Keratinocyte (primary cell): ENCODE results near the gene TYMS. TPM values are rescaled to one million over a fixed set of nuclear protein-coding genes. Genes with fewer than 3 reads are reported as not detected.

Experiments
- DNase-seq: peaks from one replicate; pipeline ENCODE4 v3.0.0-alpha.2; 2011; ENCODE audit warnings: low read depth, missing footprints, low spot score
- FAIRE-seq: peaks from 2 replicates; lab custom pipeline; 2011; peaks lifted over from hg19 to GRCh38; lab: Jason Lieb, UNC
- H2AFZ ChIP-seq: 2 replicates; pipeline ENCODE4 v1.6.0; 2012; ENCODE audit warnings: low read length, control low read depth, inconsistent platforms; ENCODE audit not compliant: control insufficient read depth
- H3K27ac ChIP-seq: 2 replicates; pipeline ENCODE4 v1.5.1; 2011; ENCODE audit warnings: low read length; ENCODE audit not compliant: control insufficient read depth, insufficient read depth
- H3K27me3 ChIP-seq: 3 replicates; pipeline ENCODE4 v1.6.0; 2011; ENCODE audit warnings: low read length; ENCODE audit not compliant: control insufficient read depth, insufficient read depth; ENCODE audit errors: extremely low read depth
- H3K36me3 ChIP-seq, 2 experiments: 2 replicates in 1 of 2; 3 replicates in 1 of 2; pipeline ENCODE4 v1.5.1; 2011; ENCODE audit warnings: low read length in 2 of 2, mild to moderate bottlenecking in 1 of 2; ENCODE audit not compliant: control insufficient read depth in 2 of 2, insufficient read depth in 2 of 2; ENCODE audit errors: extremely low read depth in 1 of 2
- H3K4me1 ChIP-seq: 3 replicates; pipeline ENCODE4 v1.5.1; 2011; ENCODE audit warnings: low read length; ENCODE audit not compliant: control insufficient read depth, insufficient read depth; ENCODE audit errors: extremely low read depth
- H3K4me2 ChIP-seq: 3 replicates; pipeline ENCODE4 v1.6.0; 2011; ENCODE audit warnings: low read depth, low read length; ENCODE audit not compliant: control insufficient read depth, insufficient read depth; ENCODE audit errors: extremely low read depth
- H3K4me3 ChIP-seq, 3 experiments: fragments of 200-600 bp in 1 of 3; sonication (generic) in 1 of 3; 2 replicates in 2 of 3; 3 replicates in 1 of 3; pipeline ENCODE4 v1.5.1; 2011 to 2016; ENCODE audit warnings: low read length in 3 of 3, mild to moderate bottlenecking in 3 of 3, control low read depth in 2 of 3, inconsistent platforms in 1 of 3, low read depth in 1 of 3, mixed read lengths in 1 of 3, mixed run types in 1 of 3, moderate library complexity in 1 of 3; ENCODE audit not compliant: control insufficient read depth in 2 of 3, insufficient read depth in 2 of 3; ENCODE audit errors: extremely low read depth in 1 of 3
- H3K79me2 ChIP-seq: 2 replicates; pipeline ENCODE4 v1.6.0; 2012; ENCODE audit warnings: low read length; ENCODE audit not compliant: control insufficient read depth, insufficient read depth
- H3K9ac ChIP-seq: 3 replicates; pipeline ENCODE4 v1.6.0; 2011; ENCODE audit warnings: low read length; ENCODE audit not compliant: control insufficient read depth, insufficient read depth; ENCODE audit errors: extremely low read depth
- H3K9me1 ChIP-seq: 3 replicates; pipeline ENCODE4 v1.6.0; 2011; ENCODE audit warnings: low read length; ENCODE audit not compliant: control insufficient read depth, insufficient read depth; ENCODE audit errors: extremely low read depth
- H3K9me3 ChIP-seq: 2 replicates; pipeline ENCODE4 v1.5.1; 2012; ENCODE audit warnings: low read depth, low read length; ENCODE audit not compliant: control insufficient read depth
- H4K20me1 ChIP-seq: 3 replicates; pipeline ENCODE4 v1.6.0; 2011; ENCODE audit warnings: low read length; ENCODE audit not compliant: control insufficient read depth, insufficient read depth; ENCODE audit errors: extremely low read depth
- CTCF ChIP-seq, 3 experiments: IDR thresholded peaks in 1 of 3; conservative IDR thresholded peaks in 1 of 3; optimal IDR thresholded peaks in 1 of 3; 2 replicates in 2 of 3; 3 replicates in 1 of 3; pipeline versions ENCODE3 to v1.5.1; 2011; ENCODE audit warnings: low read length in 3 of 3, mild to moderate bottlenecking in 3 of 3, moderate library complexity in 2 of 3, control low read depth in 1 of 3, inconsistent platforms in 1 of 3; ENCODE audit not compliant: insufficient read depth in 2 of 3; ENCODE audit errors: extremely low read depth in 1 of 3
- EZH2 ChIP-seq: IDR thresholded peaks from one replicate; pipeline ENCODE4 v1.6.1; 2012; ENCODE audit warnings: inconsistent platforms, mild to moderate bottlenecking, low read length, moderate library complexity
- dilution Hi-C: fragments of 300-500 bp; cut with MboI; formaldehyde crosslinking; loops from one replicate; pipeline ENCODE4 v1.7.0; 2020; ENCODE audit warnings: low sequenced_read_pairs; ENCODE audit not compliant: extremely low pct_ligation_motif_present
- polyA plus RNA-seq, 5 experiments: library from polyadenylated mRNA; depleted of rRNA in 3 of 5; stranded (reverse) in 3 of 5; stranded (forward) in 1 of 5; unstranded in 1 of 5; fragments of >200 nt; gene quantifications; 1 replicate in 1 of 5; 2 replicates in 3 of 5; 3 replicates in 1 of 5; pipeline versions ENCODE4 v1.2.1 to v1.2.3, GENCODE V29; 2011 to 2012; ENCODE audit warnings: missing spikeins in 2 of 5, low read depth in 1 of 5, low replicate concordance in 1 of 5

Gene TYMS
- polyA plus RNA-seq, 1 donor (not counting 4 experiments of a cell fraction or from before 2014, with no cell fraction given): 39.9 TPM

GRCh38 chr18:679516-679915 is 22.1 kb downstream of the TYMS start:
- H3K79me2 ChIP-seq: no peaks in the 10 kb centered on the region
- no peak for DNase-seq
- H3K9me3 ChIP-seq: no peaks in the 10 kb centered on the region
- no peaks in the 10 kb centered on the region for H3K9me1 ChIP-seq
- no peaks in the 10 kb centered on the region for H4K20me1 ChIP-seq
- H3K9ac ChIP-seq: no peak overlapping the region
- no peak overlapping the region for H3K27ac ChIP-seq
- H3K4me2 ChIP-seq: no peak overlapping the region
- TF ChIP-seq CTCF (optimal IDR thresholded peaks at IDR 0.05 in 1 of 3, IDR thresholded peaks at IDR 0.05 in 1 of 3, conservative IDR thresholded peaks at IDR 0.05 in 1 of 3; ENCODE audit: extremely low read depth in 1 of 3, insufficient read depth in 2 of 3, low read length in 3 of 3) (no peak), EZH2 (no peak)
- H3K27me3 ChIP-seq: no peaks in the 10 kb centered on the region
- H3K36me3 ChIP-seq: peaks cover 26 to 39% of the 10 kb centered on the region in 2 experiments
- dilution Hi-C loops: no loop called here
- H2AFZ ChIP-seq: no peak overlapping the region
- FAIRE-seq: no peak
- H3K4me3 ChIP-seq: no peak overlapping the region
- no peaks in the 10 kb centered on the region for H3K4me1 ChIP-seq

DNA sequence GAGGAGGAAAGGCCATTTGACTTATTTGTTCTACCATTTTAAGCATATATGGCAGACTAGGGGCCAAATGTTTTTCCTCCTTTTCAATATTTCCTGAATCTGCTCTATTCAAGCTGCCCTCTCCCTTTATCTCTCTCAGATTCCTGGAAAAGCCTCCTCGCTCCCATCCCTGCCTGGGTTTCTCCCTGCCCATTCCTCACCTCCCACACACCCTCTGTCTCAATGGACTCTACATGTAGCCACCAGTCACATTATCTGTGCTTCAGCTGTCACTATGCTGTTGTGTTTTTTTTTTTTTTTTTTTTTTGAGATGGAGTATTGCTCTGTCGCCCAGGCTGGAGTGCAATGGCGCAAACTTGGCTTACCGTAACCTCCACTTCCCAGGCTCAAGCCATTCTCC is 22.9 kb downstream of the TYMS start:
- H2AFZ ChIP-seq: no peak overlapping the region
- FAIRE-seq (no peak), DNase-seq (no peak)
- no peaks in the 10 kb centered on the region for H4K20me1 ChIP-seq
- no peaks in the 10 kb centered on the region for H3K4me1 ChIP-seq
- peaks cover 24 to 33% of the 10 kb centered on the region in 2 experiments for H3K36me3 ChIP-seq
- no peak overlapping the region for H3K27ac ChIP-seq
- no peaks in the 10 kb centered on the region for H3K27me3 ChIP-seq
- H3K4me3 ChIP-seq: no peak overlapping the region
- H3K9ac ChIP-seq: no peak overlapping the region
- H3K9me1 ChIP-seq: no peaks in the 10 kb centered on the region
- dilution Hi-C loops: no loop called here
- no peaks in the 10 kb centered on the region for H3K79me2 ChIP-seq
- no peaks in the 10 kb centered on the region for H3K9me3 ChIP-seq
- TF ChIP-seq CTCF (optimal IDR thresholded peaks at IDR 0.05 in 1 of 3, IDR thresholded peaks at IDR 0.05 in 1 of 3, conservative IDR thresholded peaks at IDR 0.05 in 1 of 3; ENCODE audit: extremely low read depth in 1 of 3, insufficient read depth in 2 of 3, low read length in 3 of 3): no peak
- no peak for TF ChIP-seq EZH2
- no peak overlapping the region for H3K4me2 ChIP-seq
